ENCODE measurements around the gene CERK.

CERK gene

DNA sequence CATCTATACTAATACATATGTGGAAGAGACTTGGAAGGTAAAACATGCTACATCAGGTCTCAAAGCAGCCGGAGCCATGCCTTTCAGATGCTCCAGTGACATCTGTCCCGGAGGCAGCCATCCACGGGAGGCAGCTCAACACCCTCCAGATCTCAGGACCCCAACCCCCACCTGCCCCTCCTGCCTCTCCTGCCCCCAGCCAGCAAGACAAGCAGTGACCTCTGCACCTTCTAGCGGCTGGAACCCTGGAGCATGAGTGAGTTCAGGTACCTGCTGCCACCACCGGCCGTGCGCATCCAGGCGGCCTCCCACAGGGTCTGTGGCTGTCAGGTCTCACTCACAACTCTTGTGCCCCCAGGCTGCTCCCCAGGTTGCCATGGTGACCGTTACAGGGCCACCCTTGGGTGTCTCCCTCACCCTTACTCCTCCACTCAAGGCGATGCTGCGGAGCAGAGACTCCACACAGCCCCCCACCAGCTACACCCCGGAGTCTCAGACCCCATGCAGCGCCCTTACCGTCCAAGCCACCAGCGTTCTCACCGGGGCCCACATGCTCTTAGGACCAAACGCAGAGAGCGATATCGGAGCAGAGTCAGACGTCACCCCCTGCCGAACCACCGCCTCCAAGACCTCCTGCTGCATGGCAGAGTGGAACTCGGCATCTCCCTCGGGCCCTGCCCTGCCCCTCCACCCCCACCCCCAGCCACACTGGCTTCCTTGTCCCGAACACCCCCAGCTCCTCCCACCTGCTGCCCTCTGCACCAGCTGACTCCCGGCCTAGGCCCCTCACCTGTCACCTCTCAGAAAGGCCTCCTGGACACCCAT lies 34.7 kb downstream of the CERK start:
- no peak overlapping the region for H3K23ac ChIP-seq (ENCODE audit: low read length)
- peaks cover 12% of the 10 kb centered on the region for H3K36me3 ChIP-seq (ENCODE audit: control insufficient read depth, insufficient read depth, low read length)
- H2BK15ac ChIP-seq (replicated peaks; ENCODE audit: low read depth), result no peak overlapping the region
- H3K27ac ChIP-seq (ENCODE audit: low read depth, low read length), result no peak overlapping the region
- no peak overlapping the region for H2AK5ac ChIP-seq (ENCODE audit: low read length)
- H3K56ac ChIP-seq (ENCODE audit: low read length), result no peak overlapping the region
- no peak overlapping the region for H2BK120ac ChIP-seq (ENCODE audit: low read depth, low read length)
- no peak overlapping the region for H4K8ac ChIP-seq (ENCODE audit: low read depth, low read length)
- no peaks in the 10 kb centered on the region for H3K4me1 ChIP-seq (ENCODE audit: control insufficient read depth, low read depth, low read length)
- H3K4me3 ChIP-seq (ENCODE audit: low read length), result no peak overlapping the region
- no peak overlapping the region for H3K4me2 ChIP-seq (ENCODE audit: low read length)
- DNase-seq, result no peak
- H4K5ac ChIP-seq (ENCODE audit: low read length), result no peak overlapping the region
- no peak overlapping the region for H2BK5ac ChIP-seq (ENCODE audit: low read length)
- no peak overlapping the region for H3K18ac ChIP-seq (ENCODE audit: low read length)
- no peak overlapping the region for H3K9ac ChIP-seq (ENCODE audit: low read length)
- H3K27me3 ChIP-seq (ENCODE audit: insufficient read depth, low read length, poor library complexity), result no peaks in the 10 kb centered on the region
- WGBS (ENCODE audit: extremely low coverage, insufficient coverage, low lambda C conversion rate), result no CpG with 5 or more reads among the region's 26 CpGs
- no peaks in the 10 kb centered on the region for H3K79me1 ChIP-seq (ENCODE audit: low read length)
- H3K4ac ChIP-seq (ENCODE audit: low read depth, low read length), result no peak overlapping the region
- no peaks in the 10 kb centered on the region for H3K79me2 ChIP-seq (ENCODE audit: control insufficient read depth, insufficient read depth, low read length)

DNA sequence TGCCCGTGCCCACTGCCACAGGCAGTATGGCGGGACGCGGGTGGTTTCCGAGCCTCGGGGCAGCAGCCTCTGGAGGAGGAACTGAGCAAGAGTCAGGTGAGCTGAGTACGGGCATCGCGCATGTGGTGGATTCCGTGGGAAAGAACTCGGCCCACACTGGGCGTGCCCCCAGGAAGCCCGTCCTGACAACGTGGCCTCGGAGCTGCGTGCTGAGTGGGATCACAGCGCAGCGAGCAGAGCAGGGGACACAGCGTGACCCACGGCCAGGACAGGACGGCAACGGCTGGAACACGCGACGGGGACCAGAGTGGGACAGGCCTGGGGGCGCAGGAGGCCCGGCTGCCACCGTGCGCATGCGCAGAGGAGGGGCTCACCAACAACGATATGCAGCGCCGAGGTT lies 36.8 kb downstream of the CERK start:
- no CpG with 5 or more reads among the region's 33 CpGs for WGBS (ENCODE audit: extremely low coverage, insufficient coverage, low lambda C conversion rate)

DNA sequence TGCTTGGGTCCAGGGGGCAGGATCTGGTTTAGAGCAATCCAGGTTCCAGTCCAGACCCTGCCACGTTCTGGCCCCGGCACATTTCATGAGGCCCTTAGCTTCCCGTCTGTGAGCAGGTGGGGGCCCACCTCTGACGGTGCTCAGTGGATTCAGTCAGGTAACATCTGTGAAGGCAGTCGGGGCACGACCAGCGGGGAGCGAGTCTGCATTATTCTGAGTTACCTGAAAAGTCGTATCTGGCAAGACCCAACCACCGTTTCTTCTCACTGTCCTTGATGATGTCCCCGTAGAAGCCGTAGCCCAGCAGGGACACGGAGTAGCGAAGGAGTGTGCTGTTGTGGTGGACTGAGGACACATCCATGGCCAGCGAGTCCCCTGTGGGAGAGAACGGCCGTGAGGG lies 39.0 kb downstream of the CERK start:
- WGBS (ENCODE audit: extremely low coverage, insufficient coverage, low lambda C conversion rate), result no CpG with 5 or more reads among the region's 17 CpGs
- H3K4me1 ChIP-seq (ENCODE audit: control insufficient read depth, low read depth, low read length), result no peaks in the 10 kb centered on the region
- H3K18ac ChIP-seq (ENCODE audit: low read length), result no peak overlapping the region
- no peak overlapping the region for H3K27ac ChIP-seq (ENCODE audit: low read depth, low read length)
- peaks cover 18% of the 10 kb centered on the region for H3K36me3 ChIP-seq (ENCODE audit: control insufficient read depth, insufficient read depth, low read length)
- H3K56ac ChIP-seq (ENCODE audit: low read length), result no peak overlapping the region
- no peak overlapping the region for H3K4me2 ChIP-seq (ENCODE audit: low read length)
- H3K4ac ChIP-seq (ENCODE audit: low read depth, low read length), result no peak overlapping the region
- no peak overlapping the region for H3K4me3 ChIP-seq (ENCODE audit: low read length)
- H2BK120ac ChIP-seq (ENCODE audit: low read depth, low read length), result no peak overlapping the region
- no peak overlapping the region for H3K23ac ChIP-seq (ENCODE audit: low read length)
- H2BK5ac ChIP-seq (ENCODE audit: low read length), result no peak overlapping the region
- H2AK5ac ChIP-seq (ENCODE audit: low read length), result no peak overlapping the region
- no peaks in the 10 kb centered on the region for H3K79me2 ChIP-seq (ENCODE audit: control insufficient read depth, insufficient read depth, low read length)
- no peak for DNase-seq
- no peak overlapping the region for H4K5ac ChIP-seq (ENCODE audit: low read length)
- H3K9ac ChIP-seq (ENCODE audit: low read length), result no peak overlapping the region
- no peak overlapping the region for H4K8ac ChIP-seq (ENCODE audit: low read depth, low read length)
- H3K27me3 ChIP-seq (ENCODE audit: insufficient read depth, low read length, poor library complexity), result no peaks in the 10 kb centered on the region
- H2BK15ac ChIP-seq (replicated peaks; ENCODE audit: low read depth), result no peak overlapping the region
- H3K79me1 ChIP-seq (ENCODE audit: low read length), result no peaks in the 10 kb centered on the region

More for the DNA sequence above, 36.8 kb downstream of the CERK start:
- Histone ChIP-seq H3K4ac (ENCODE audit: low read depth, low read length) (no peak overlapping the region), H3K79me1 (ENCODE audit: low read length) (no peaks in the 10 kb centered on the region), H2BK5ac (ENCODE audit: low read length) (no peak overlapping the region), H3K27ac (ENCODE audit: low read depth, low read length) (no peak overlapping the region), H3K79me2 (ENCODE audit: control insufficient read depth, insufficient read depth, low read length) (no peaks in the 10 kb centered on the region), H3K23ac (ENCODE audit: low read length) (no peak overlapping the region), H3K27me3 (ENCODE audit: insufficient read depth, low read length, poor library complexity) (no peaks in the 10 kb centered on the region), H3K4me3 (ENCODE audit: low read length) (no peak overlapping the region), H3K56ac (ENCODE audit: low read length) (no peak overlapping the region), H4K5ac (ENCODE audit: low read length) (no peak overlapping the region), H4K8ac (ENCODE audit: low read depth, low read length) (no peak overlapping the region), H3K18ac (ENCODE audit: low read length) (no peak overlapping the region), H3K4me1 (ENCODE audit: control insufficient read depth, low read depth, low read length) (no peaks in the 10 kb centered on the region), H3K36me3 (ENCODE audit: control insufficient read depth, insufficient read depth, low read length) (peaks cover 13% of the 10 kb centered on the region), H2BK15ac (replicated peaks; ENCODE audit: low read depth) (no peak overlapping the region), H3K9ac (ENCODE audit: low read length) (no peak overlapping the region), H2BK120ac (ENCODE audit: low read depth, low read length) (no peak overlapping the region), H2AK5ac (ENCODE audit: low read length) (no peak overlapping the region), H3K4me2 (ENCODE audit: low read length) (no peak overlapping the region)
- DNase-seq, result no peak

DNA sequence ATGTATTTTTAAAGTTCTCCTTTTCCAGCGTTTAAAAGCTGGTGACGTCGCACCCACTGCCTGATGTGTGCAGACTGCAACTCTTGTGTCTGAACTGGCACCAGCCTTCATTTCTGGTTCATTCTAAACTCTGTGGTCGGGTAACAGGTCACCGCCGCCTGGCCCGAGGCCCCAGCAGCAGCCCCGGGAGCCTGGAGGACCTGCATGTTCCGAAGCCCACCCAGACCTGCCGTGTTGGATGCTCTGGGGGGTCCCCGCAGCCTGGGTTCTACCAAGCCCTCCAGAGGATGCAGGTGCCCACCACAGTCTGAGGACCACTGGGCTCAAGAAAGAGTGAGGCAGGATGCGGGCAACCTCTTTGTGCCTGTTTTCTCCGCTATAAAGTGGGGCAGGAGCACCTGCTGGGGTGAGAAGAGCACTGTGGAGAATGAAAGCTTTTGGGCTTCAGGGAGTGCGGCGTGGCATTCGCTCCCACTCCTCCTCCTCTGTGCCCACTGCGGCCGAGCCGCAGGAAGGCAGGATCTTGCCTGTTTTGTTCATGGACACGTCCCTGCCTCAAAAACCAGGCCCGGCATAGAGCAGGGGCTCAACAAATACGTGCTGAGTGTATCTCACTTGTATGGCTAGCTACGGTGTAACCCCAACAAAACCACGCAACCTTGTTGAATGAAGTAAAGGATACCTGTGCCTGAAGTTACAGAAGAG lies 40.1 kb downstream of the CERK start:
- H3K27ac ChIP-seq (ENCODE audit: low read depth, low read length), result no peak overlapping the region
- no peak overlapping the region for H3K18ac ChIP-seq (ENCODE audit: low read length)
- no peaks in the 10 kb centered on the region for H3K27me3 ChIP-seq (ENCODE audit: insufficient read depth, low read length, poor library complexity)
- no peak overlapping the region for H3K23ac ChIP-seq (ENCODE audit: low read length)
- H3K56ac ChIP-seq (ENCODE audit: low read length), result no peak overlapping the region
- no peaks in the 10 kb centered on the region for H3K4me1 ChIP-seq (ENCODE audit: control insufficient read depth, low read depth, low read length)
- no CpG with 5 or more reads among the region's 24 CpGs for WGBS (ENCODE audit: extremely low coverage, insufficient coverage, low lambda C conversion rate)
- no peak overlapping the region for H3K4ac ChIP-seq (ENCODE audit: low read depth, low read length)
- peaks cover 24% of the 10 kb centered on the region for H3K36me3 ChIP-seq (ENCODE audit: control insufficient read depth, insufficient read depth, low read length)
- no peak overlapping the region for H3K9ac ChIP-seq (ENCODE audit: low read length)
- no peak overlapping the region for H2AK5ac ChIP-seq (ENCODE audit: low read length)
- H3K4me2 ChIP-seq (ENCODE audit: low read length), result no peak overlapping the region
- no peaks in the 10 kb centered on the region for H3K79me1 ChIP-seq (ENCODE audit: low read length)
- H2BK5ac ChIP-seq (ENCODE audit: low read length), result no peak overlapping the region
- DNase-seq, result no peak
- no peak overlapping the region for H2BK15ac ChIP-seq (replicated peaks; ENCODE audit: low read depth)
- no peak overlapping the region for H4K5ac ChIP-seq (ENCODE audit: low read length)
- H2BK120ac ChIP-seq (ENCODE audit: low read depth, low read length), result no peak overlapping the region
- no peak overlapping the region for H3K4me3 ChIP-seq (ENCODE audit: low read length)
- no peak overlapping the region for H4K8ac ChIP-seq (ENCODE audit: low read depth, low read length)
- H3K79me2 ChIP-seq (ENCODE audit: control insufficient read depth, insufficient read depth, low read length), result no peaks in the 10 kb centered on the region

DNA sequence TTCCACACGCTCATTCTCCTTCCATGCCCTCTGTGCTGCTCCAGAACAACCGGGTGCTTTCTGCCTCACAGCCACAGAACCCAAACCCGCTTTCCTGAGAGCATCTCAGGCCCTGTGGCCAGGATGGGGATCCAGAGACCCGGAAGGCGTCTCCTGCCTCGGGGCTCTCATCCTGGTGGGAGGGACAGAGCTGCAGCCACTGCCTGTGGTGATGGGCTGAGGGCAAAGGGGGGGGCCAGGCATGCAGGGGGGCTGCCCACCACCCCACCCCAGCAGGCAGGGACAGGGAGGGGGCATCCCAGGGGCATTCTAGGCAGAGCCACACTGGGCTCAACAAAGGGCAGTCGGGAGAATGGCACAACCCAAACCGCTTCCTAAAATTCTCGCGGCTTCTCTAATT lies 41.4 kb downstream of the CERK start:
- Histone ChIP-seq H3K18ac (ENCODE audit: low read length) (no peak overlapping the region), H3K79me2 (ENCODE audit: control insufficient read depth, insufficient read depth, low read length) (no peaks in the 10 kb centered on the region), H3K79me1 (ENCODE audit: low read length) (no peaks in the 10 kb centered on the region), H3K27me3 (ENCODE audit: insufficient read depth, low read length, poor library complexity) (no peaks in the 10 kb centered on the region), H2AK5ac (ENCODE audit: low read length) (no peak overlapping the region), H3K4me1 (ENCODE audit: control insufficient read depth, low read depth, low read length) (no peaks in the 10 kb centered on the region), H3K36me3 (ENCODE audit: control insufficient read depth, insufficient read depth, low read length) (peaks cover 24% of the 10 kb centered on the region), H2BK15ac (replicated peaks; ENCODE audit: low read depth) (no peak overlapping the region), H2BK120ac (ENCODE audit: low read depth, low read length) (no peak overlapping the region), H4K8ac (ENCODE audit: low read depth, low read length) (no peak overlapping the region), H3K4me2 (ENCODE audit: low read length) (no peak overlapping the region), H2BK5ac (ENCODE audit: low read length) (no peak overlapping the region), H3K56ac (ENCODE audit: low read length) (no peak overlapping the region), H3K27ac (ENCODE audit: low read depth, low read length) (no peak overlapping the region), H3K4ac (ENCODE audit: low read depth, low read length) (no peak overlapping the region), H3K23ac (ENCODE audit: low read length) (no peak overlapping the region), H4K5ac (ENCODE audit: low read length) (no peak overlapping the region), H3K4me3 (ENCODE audit: low read length) (no peak overlapping the region), H3K9ac (ENCODE audit: low read length) (no peak overlapping the region)
- DNase-seq, result no peak
- WGBS (ENCODE audit: extremely low coverage, insufficient coverage, low lambda C conversion rate), result no CpG with 5 or more reads among the region's 10 CpGs
